ENCODE measurements around the gene CLIC6.

- TF ChIP-seq POLR2AphosphoS5 (IDR thresholded peaks at IDR 0.05; ENCODE audit: low read depth) (no peak), CTCF (conservative IDR thresholded peaks at IDR 0.05; ENCODE audit: low read depth in 2 of 2) (no peak), EZH2 (IDR thresholded peaks at IDR 0.05; ENCODE audit: low read depth, unreplicated experiment) (no peak), ZNF114 (CRISPR knock-in tag; IDR thresholded peaks at IDR 0.05) (no peak), REST (IDR thresholded peaks at IDR 0.05; ENCODE audit: unreplicated experiment) (no peak), ZNF462 (CRISPR knock-in tag; IDR thresholded peaks at IDR 0.05) (no peak), EZH2phosphoT487 (IDR thresholded peaks at IDR 0.05; ENCODE audit: unreplicated experiment) (no peak)
Observed at GRCh38 chr21:34621434-34622350, 47.1 kb upstream of the CLIC6 start.

All from GM23338 (cell line).